GM18499 (cell line): ENCODE data around the gene CGB5.
"Not testable (repeated sequence)": the region's sequence is repeated elsewhere in the genome, so short reads cannot be mapped to it uniquely, and the experiment has no call there.

Source experiments
- ATAC-seq: cut with Tn5 transposase; IDR thresholded peaks from one replicate; pipeline ENCODE4 v1.9.1; 2021; ENCODE audit warnings: moderate number of reproducible peaks; ENCODE audit not compliant: insufficient read depth, unreplicated experiment

The CGB5 gene

DNA sequence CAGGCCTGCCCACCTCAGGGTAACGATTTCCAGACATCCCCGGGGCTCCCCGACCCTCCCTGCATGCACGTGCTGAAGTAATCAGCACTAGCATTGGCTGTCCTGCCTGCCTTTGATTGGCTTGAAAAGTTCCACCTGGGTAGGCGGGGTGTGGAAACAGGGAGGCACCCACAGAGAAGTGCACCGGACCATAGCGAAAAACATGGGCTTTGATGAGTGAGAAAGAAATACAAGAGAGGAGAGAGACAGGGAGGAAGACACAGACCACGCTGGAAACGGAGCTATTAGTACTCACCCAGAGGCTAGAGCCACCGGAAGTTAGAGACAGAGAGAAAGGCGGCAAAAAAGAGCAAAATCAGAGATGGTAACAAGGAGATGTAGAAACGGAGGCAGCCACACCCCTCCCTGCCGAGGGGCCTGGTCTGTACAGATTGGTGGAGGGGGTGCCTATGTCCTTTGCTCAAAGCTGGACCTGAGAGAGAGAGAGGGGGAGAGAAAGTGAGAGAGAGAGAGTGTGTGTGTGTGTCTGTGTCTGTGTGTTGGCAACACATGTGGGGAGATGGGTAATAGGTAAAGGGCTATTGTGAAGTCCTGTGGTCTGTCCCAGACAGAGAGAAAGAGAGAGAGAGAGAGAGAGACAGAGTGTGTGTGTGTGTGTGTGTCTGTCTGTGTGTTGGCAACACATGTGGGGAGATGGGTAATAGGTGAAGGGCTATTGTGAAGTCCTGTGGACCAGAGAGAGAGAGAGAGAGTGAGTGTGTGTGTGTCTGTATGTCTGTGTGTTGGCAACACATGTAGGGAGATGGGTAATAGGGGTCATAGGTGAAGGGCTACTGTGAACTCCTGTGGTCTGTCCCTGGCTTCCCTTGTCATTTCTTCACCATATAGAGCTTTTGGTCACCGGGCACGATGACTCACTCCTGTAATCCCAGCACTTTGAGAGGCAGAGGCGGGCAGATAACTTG lies 22.4 kb upstream of the CGB5 start:
- ATAC-seq: no peak

DNA sequence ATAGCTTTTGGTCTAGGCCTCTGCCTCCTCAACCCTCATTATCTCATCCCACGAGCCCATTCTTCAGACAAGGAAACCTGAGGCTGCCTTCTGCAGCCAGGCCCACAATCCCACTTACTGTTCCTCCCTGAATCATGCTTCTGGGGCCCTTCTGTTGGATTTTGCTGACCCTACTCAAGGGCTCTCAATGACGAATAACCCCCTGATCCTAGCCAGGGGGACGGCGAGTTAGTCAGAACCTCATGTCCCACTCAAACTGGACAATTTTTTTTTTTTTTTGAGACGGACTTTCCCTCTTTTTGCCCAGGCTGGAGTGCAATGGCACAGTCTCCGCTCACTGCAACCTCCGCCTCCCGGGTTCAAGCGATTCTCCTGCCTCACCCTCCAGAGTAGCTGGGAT lies 21.5 kb upstream of the CGB5 start:
- no peak for ATAC-seq

DNA sequence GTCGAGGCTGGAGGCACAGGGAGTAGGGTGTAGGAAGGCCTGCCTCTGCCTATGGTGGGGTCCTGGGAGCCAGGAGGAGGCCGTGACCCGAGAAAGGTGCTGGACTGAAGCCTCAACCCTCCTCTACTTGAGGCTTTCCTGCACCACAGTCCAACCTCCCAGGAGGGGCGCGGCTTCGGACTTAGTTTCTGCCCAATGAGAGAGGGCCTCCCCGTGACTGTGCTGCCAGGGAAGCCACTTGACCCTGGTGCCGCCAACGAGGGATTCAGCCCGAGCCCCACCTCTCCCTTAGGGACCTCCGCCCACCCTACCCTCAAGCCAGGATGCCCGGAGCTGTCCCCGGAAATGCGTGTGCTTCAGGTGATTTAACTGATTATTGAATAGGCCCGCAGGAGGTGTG lies 19.4 kb upstream of the CGB5 start, which contains the start of gene CGB3:
Gene CGB3, minus strand, starts transcription at position 101 of the 400 bp plus-strand sequence. CDS start 362 bp downstream, outside the sequence.
- ATAC-seq: not testable (repeated sequence)

DNA sequence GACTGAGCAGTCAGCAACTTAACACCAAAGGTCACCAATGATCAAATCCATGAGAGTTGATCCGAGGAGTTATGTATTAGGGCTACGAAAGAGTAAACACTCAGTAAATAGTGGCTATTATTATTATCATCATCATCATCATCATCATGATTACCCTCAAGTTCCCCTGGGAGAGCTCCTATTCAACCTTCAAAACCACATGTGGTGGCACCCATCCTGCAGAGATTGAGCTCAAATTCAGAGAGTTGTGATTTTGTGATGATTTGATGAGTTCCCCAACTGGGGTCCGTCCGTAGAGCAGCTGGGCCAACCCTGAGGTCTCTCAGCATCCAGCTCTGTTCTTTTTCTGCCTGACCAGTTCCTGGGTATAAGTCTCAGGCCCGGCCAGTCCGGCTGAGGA lies 18.6 kb upstream of the CGB5 start:
- not testable (repeated sequence) for ATAC-seq

DNA sequence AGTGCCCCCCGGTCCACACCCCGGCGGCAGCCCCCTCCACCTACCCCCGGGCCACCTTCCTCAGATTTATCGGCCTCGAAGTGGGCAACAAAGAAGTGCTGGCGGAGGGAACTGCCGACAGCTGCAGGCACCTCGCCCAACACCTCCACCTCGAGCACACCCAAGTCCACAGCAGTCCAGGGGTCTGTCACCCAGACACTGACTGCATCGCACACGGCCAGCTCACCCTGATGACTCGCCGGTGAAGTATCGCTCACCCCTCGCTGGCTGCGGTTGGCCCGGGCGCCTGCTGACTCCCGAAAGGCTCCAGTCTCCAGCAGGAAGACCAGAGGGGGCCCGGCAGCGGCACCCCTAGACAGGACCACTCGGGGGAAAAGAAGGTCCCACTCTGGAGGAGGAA lies 18.0 kb upstream of the CGB5 start:
- ATAC-seq: not testable (repeated sequence)

DNA sequence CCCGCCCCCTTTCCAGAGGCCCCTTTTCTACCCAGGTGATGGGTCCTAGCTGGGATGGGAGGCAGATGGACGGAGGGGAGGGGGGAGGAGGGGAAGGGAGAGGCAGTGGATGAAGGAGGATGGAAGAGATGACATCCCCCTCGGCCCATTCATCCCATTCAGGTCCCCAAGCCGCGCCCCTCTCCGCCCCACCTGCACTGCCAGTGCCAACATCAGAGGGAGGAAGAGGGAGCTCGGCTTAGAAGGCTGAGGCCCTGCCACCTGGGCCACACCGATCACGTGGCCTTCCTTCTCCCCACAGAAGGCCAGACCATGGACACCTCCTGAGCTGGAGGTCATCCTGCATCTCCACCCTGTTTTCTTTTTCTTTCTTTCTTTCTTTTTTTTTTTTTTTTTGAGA lies 15.0 kb upstream of the CGB5 start:
- not testable (repeated sequence) for ATAC-seq

DNA sequence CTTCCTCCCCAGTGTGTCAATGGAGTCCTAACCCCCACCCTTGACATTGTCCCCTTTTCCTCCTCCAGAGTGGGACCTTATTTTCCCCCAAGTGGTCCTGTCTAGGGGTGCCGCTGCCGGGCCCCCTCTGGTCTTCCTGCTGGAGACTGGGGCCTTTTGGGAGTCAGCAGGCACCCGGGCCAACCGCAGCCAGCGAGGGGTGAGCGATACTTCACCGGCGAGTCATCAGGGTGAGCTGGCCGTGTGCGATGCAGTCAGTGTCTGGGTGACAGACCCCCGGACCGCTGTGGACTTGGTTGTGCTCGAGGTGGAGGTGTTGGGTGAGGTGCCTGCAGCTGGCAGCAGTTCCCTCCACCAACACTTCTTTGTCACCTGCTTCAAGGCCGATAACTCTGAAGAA lies 13.9 kb upstream of the CGB5 start:
- ATAC-seq: not testable (repeated sequence)

DNA sequence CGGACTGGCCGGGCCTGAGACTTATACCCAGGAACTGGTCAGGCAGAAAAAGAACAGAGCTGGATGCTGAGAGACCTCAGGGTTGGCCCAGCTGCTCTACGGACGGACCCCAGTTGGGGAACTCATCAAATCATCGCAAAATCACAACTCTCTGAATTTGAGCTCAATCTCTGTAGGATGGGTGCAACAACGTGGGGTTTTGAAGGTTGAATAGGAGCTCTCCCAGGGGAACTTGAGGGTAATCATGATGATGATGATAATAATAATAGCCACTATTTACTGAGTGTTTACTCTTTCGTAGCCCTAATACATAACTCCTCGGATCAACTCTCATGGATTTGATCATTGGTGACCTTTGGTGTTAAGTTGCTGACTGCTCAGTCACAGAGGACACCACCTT lies 13.3 kb upstream of the CGB5 start:
- not testable (repeated sequence) for ATAC-seq

DNA sequence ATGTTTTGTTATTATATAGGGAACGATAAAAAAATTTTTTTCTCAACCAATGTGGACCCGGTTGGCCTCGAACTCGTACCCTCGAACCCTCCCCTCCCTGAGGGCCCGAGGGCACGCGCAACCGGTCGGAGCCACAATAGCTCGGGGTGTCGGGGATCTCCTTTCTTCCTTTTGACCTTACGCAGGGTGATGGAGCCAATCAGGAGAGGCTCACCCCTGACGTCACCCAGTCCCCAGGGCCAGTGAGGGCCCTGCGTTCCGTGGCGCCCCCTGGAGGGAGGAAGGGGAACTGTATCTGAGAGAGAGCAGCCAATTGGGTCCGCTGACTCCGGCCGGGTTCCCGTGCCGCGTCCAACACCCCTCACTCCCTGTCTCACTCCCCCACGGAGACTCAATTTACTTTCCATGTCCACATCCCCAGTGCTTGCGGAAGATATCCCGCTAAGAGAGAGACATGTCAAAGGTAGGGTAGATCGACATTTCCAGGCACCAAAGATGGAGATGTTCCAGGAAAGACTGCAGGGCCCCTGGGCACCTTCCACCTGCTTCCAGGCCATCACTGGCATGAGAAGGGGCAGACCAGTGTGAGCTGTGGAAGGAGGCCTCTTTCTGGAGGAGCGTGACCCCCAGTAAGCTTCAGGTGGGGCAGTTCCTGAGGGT lies 11.9 kb upstream of the CGB5 start, which contains the start of gene CGB2:
Gene CGB2, plus strand, starts transcription at position 249 of the 660 bp plus-strand sequence. Its CDS starts 206 bp downstream, at position 455.
- ATAC-seq: not testable (repeated sequence)

DNA sequence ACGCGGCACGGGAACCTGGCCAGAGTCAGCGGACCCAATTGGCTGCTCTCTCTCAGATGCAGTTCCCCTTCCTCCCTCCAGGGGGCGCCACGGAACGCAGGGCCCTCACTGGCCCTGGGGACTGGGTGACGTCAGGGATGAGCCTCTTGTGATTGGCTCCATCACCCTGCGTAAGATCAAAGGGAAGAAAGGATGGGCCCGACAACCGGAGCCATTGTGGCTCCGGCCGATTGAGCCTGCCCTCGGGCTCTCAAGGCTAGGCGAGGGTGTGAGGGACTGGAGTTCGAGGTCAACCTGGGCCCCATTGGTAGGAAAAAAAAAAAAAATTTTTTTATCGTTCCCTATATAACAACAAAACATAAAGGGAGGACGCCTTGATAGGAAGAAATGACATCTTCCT lies 6.8 kb upstream of the CGB5 start, which contains the start of gene CGB1:
Gene CGB1, minus strand, starts transcription at position 81 of the 400 bp plus-strand sequence. CDS start 184 bp downstream, outside the sequence.
- ATAC-seq: not testable (repeated sequence)

DNA sequence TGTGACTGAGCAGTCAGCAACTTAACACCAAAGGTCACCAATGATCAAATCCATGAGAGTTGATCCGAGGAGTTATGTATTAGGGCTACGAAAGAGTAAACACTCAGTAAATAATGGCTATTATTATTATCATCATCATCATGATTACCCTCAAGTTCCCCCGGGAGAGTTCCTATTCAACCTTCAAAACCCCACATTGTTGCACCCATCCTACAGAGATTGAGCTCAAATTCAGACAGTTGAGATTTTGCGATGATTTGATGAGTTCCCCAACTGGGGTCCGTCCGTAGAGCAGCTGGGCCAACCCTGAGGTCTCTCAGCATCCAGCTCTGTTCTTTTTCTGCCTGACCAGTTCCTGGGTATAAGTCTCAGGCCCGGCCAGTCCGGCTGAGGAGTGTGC lies 5.5 kb upstream of the CGB5 start:
- not testable (repeated sequence) for ATAC-seq

DNA sequence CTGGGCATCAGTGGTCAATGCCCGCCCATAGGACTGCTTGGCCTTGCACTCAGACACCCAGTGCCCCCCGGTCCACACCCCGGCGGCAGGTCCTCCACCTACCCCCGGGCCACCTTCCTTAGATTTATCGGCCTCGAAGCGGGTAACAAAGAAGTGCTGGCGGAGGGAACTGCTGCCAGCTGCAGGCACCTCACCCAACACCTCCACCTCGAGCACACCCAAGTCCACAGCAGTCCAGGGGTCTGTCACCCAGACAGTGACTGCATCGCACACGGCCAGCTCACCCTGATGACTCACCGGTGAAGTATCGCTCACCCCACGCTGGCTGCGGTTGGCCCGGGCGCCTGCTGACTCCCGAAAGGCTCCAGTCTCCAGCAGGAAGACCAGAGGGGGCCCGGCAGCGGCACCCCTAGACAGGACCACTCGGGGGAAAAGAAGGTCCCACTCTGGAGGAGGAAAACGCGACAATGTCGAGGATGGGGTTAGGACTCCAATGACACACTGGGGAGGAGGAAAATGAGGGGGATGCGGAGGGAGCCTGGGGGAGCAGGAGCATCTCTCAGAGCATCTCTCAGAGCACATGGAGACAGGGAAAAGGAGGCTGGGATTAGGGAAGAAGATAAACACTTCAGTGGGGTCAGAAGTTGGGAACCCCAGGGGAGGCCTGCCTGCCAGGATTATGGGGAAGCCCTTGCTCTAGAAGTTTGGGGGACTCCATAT lies 4.9 kb upstream of the CGB5 start:
- ATAC-seq: not testable (repeated sequence)

DNA sequence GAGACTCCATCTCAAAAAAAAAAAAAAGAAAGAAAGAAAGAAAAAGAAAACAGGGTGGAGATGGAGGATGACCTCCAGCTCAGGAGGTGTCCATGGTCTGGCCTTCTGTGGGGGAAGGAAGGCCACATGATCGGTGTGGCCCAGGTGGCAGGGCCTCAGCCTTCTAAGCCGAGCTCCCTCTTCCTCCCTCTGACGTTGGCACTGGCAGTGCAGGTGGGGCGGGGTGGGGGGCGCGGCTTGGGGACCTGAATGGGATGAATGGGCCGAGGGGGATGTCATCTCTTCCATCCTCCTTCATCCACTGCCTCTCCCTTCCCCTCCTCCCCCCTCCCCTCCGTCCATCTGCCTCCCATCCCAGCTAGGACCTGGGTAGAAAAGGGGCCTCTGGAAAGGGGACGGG lies 3.9 kb upstream of the CGB5 start:
- not testable (repeated sequence) for ATAC-seq

DNA sequence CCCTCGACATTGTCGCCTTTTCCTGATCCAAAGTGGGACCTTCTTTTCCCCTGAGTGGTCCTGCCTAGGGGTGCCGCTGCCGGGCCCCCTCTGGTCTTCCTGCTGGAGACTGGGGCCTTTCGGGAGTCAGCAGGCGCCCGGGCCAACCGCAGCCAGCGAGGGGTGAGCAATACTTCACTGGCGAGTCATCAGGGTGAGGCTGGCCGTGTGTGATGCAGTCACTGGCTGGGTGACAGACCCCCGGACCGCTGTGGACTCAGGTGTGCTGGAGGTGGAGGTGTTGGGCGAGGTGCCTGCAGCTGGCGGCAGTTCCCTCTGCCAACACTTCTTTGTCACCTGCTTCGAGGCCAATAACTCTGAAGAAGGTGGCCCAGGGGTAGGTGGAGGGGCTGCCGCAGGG lies 1.5 kb upstream of the CGB5 start:
- ATAC-seq: no peak

DNA sequence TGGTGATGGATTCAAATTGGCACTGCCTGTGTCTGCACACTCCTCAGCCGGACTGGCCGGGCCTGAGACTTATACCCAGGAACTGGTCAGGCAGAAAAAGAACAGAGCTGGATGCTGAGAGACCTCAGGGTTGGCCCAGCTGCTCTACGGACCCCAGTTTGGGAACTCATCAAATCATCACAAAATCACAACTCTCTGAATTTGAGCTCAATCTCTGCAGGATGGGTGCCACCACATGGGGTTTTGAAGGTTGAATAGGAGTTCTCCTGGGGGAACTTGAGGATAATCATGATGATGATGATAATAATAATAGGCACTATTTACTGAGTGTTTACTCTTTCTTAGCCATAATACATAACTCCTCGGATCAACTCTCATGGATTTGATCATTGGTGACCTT lies 982 bp upstream of the CGB5 start:
- ATAC-seq: not testable (repeated sequence)

DNA sequence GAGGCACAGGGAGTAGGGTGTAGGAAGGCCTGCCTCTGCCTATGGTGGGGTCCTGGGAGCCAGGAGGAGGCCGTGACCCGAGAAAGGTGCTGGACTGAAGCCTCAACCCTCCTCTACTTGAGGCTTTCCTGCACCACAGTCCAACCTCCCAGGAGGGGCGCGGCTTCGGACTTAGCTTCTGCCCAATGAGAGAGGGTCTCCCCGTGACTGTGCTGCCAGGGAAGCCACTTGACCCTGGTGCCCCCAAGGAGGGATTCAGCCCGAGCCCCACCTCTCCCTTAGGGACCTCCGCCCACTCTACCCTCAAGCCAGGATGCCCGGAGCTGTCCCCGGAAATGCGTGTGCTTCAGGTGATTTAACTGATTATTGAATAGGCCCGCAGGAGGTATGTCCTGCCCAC lies 5.4 kb downstream of the CGB5 start, which contains the start of gene CGB8:
Gene CGB8, minus strand, starts transcription at position 101 of the 400 bp plus-strand sequence. CDS start 372 bp downstream, outside the sequence.
- not testable (repeated sequence) for ATAC-seq

DNA sequence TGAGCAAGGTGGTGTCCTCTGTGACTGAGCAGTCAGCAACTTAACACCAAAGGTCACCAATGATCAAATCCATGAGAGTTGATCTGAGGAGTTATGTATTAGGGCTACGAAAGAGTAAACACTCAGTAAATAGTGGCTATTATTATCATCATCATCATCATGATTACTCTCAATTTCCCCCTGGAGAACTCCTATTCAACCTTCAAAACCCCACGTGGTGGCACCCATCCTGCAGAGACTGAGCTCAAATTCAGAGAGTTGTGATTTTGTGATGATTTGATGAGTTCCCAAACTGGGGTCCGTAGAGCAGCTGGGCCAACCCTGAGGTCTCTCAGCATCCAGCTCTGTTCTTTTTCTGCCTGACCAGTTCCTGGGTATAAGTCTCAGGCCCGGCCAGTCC lies 6.2 kb downstream of the CGB5 start:
- ATAC-seq: not testable (repeated sequence)

DNA sequence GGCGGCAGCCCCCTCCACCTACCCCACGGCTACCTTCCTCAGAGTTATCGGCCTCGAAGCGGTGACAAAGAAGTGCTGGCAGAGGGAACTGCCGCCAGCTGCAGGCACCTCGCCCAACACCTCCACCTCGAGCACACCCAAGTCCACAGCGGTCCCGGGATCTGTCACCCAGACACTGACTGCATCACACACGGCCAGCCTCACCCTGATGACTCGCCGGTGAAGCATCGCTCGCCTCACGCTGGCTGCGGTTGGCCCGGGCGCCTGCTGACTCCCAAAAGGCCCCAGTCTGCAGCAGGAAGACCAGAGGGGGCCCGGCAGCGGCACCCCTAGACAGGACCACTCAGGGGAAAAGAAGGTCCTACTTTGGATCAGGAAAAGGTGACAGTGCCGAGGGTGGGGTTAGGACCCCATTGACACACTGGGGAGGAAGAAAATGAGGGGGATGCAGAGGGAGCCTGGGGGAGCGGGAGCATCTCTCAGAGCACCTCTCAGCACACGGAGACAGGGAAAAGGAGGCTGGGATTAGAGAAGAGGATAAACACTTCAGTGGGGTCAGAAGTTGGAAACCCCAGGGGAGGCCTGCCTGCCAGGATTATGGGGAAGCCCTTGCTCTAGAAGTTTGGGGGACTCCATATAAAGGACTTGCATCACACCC lies 6.9 kb downstream of the CGB5 start:
- not testable (repeated sequence) for ATAC-seq

DNA sequence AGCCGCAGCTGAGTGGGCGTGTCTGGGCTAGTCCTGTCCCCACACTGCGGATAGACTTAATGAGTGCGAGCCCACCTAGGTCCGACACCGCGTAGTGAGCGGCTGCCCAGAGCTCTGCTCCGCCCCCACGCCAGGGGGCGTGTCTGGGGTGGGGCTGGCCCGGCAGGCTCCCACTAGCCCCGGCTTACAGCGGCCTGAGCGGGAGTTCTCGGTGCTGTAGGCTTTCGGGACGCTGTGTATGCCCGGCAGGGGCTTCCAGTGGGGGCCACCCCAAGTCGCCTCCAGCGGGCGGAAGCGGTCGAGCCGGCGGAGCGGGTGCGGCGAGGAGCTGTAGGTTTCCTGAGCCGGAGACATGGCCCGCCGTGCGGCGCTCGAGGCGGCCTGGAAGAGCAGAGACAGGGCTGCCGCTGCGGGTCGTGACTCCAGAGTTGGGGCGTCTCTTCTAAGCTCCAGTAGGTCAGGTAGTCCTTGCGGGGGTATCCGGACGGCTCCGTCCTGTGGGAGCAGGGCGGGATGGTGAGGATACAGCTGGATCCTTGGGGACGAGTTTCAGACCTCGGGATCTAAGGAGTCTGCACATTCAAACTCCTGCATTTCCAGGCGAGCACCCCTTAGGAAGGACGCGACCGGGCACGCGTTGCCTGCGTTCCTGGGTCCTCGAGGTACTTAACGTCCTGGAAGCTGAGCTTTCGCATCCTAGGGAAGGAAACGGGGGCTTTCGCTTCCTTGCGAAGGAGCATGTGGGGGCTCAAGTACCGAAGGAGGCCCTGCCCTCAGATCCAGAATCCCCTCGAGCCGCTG lies 12.7 kb downstream of the CGB5 start:
- no peak for ATAC-seq
